HG03575 (cell line): ENCODE results near the gene KCTD4.
"Not testable (repeated sequence)": the region's sequence is repeated elsewhere in the genome, so short reads cannot be mapped to it uniquely, and the experiment has no call there.

Source experiments
- ATAC-seq: cut with Tn5 transposase; IDR thresholded peaks from one replicate; pipeline ENCODE4 v1.9.1; 2021; ENCODE audit not compliant: unreplicated experiment, insufficient number of reproducible peaks, low FRiP score; ENCODE audit errors: extremely low read depth

The KCTD4 gene

DNA sequence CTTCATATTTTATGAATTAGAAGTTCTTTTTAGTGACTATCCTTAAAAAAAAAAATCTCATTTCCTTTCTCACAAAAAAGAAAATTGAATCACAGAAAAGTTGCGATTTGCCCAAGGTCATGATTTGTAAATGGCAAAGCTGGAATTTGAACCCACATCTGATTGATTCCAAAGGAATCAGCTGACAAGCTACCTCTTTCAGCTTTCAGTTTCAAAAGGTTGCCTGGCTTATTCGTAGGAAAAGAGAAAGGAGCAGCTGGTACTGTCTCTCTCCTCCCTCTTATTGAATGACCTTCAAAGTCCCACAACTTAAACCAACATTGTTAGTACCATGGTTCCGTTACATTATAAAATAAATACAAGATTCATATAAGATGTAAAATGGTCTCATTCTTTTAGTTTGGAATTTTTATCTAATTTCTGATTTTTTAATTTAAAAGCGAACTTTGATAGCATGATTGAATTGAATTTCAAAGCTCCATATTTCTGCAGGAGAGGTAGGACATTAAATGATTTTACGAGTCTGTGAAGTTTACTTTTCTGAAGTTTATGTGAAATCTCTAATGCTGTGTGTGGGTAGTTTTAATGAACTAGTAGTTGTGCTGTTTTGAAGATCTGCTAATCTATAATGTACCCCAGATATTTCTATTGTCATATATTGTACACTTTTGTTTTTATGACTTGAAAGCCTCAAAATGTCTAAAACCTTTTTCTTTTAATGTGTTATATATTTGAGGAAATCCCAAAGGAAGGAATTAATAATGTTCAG lies 18.5 kb upstream of the KCTD4 start:
- ATAC-seq: no peak

DNA sequence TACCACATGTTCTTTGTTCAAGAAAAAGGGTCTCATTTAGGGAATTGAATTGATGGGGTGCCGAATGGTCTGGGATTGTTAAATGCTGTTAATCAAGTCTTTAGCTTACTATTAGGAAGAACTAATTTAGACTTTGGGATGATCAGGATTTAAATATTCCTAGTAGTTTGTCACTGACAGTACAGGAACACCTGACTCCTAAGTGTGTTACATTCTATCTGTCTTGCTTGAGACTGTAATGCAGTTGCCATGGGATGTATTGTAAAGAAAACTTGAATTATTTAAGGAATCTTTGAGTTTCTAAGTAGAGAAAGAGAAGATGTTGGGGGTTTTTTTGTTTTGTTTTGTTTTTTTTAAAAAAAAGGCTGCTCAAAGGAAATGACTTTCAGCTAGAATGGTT lies 17.8 kb upstream of the KCTD4 start:
- no peak for ATAC-seq

DNA sequence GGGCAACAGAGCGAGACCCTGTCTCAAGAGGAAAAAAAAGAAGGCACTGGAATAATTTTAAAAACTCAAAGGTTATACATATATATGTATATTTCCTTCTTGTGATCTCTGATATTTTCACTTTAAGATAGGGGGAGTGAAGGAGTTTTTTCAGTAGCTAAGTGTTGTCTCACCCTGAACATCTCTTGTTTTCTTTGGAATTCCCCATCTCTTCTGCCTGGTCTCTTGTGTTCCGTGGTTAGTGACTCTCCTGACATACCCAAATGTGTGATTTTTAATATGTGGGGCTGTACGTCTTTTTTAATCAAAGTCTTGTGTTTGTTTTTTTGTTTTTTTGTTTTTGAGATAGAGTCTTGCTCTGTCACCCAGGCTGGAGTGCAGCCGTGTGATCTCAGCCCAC lies 15.3 kb upstream of the KCTD4 start:
- no peak for ATAC-seq

DNA sequence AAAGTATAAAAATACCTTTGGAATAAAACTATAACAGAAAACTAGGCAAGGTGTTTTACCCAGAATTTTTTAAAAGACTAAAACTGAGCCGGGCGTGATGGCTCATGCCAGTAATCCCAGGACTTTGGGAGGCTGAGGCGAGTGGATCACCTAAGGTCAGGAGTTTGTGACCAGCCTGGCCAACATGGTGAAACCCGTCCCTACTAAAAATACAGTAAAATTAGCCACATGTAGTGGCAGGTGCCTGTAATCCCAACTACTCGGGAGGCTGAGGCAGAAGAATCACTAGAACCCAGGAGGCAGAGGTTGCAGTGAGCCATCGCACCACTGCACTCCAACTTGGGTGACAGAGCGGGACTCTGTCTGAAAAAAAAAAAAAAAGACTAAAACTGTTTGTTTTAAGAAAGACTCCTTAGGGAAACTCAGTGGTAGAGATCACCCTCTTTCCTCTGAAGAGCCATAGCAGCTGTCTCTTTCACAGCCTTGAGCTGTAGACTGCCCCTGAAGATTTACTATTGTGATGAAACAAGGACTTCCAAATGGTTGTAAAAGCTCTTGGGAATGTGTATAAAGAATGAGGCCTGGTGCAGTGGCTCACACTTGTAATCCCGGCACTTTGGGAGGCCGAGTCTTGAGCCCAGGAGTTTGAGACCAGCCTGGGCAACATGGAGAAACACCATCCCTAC lies 14.7 kb upstream of the KCTD4 start:
- ATAC-seq: no peak

DNA sequence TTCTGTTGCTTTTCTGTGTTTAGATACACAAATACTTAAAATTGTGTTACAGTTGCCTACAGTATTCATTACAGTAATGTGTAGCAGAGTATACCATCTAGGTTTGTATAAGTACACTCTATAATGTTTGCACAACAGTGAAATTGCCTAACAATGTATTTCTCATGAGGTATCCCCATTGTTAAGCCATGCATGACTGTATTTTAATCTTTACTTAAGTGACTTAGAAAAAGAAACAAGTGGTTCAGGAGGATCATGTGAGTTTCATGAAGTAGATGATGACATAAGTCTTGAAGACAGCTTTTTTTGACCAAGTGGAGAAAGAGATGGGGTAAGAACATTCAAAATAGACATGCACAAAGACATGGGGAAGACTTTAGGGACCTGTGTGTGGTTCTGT lies 8.4 kb upstream of the KCTD4 start:
- no peak for ATAC-seq

DNA sequence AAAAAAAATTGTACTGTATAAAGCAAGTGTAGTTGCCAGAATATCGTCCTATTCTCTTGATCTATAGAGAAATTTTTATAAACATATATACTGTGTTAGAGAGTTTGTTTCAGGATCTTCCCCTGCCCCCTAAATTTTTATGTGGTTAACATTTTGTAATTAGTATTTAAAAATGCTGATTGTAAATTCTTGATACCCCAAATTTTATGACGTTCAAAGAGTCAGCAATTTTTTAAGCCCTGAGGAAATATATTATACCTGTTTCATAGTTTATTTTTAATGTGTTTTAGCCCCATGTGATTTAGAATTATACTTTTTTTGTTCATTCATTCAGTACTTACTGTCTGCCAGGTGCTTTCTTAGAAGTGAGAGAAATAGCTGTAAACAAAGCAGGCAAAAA lies 7.3 kb upstream of the KCTD4 start:
- ATAC-seq: no peak

DNA sequence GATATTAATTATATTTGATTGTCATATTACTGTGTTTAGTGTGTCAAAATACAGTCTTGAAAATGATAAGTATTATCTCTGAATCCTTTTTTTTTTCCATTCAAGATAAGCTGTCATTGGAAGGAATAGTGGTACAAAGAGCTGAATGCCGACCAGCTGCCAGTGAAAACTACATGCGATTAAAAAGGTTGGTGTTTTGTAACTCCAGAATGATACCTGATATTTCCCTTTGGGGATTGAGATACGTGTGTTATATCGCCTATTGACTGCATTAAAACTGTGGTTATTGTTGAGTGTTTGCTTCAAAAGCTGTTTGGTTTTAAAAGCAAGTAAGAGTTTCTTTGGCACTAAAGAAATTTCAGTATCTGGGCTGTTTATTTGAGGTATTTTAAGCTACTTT lies 6.5 kb upstream of the KCTD4 start:
- ATAC-seq: no peak

DNA sequence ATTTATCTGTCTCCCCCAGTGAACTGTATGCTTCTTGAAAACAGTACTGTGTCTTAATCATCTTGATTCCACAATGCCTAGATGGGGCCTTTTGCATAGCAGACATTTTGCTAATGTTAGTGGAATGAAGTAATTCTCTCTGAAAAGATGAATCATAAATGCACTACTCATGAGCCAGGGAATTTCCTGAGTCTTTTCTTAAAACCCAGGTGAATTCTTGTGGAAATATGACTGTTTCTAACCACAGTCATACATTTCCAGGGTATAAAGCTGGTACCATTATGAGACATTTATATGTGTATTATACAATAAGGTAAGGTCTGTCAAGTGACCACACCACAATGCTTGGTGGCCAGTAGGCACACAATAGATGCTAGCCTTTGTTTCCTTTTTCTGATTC lies 5.5 kb upstream of the KCTD4 start:
- ATAC-seq: no peak

DNA sequence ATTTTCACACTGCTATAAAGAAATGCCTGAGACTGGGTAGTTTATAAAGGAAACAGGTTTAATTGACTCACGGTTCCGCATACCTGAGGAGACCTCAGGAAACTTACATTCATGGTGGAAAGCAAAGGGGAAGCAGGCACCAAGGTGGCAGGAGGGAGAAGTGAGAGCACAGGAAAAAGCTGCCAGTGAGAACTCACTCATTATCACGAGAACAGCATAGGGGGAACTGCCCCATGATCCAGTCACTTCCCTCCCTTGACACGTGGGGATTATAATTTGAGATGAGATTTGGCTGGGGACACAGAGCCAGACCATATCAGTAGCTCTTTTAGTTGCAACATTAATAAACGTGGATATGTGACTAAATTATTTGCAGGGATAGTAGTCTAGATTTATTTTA lies 4.3 kb upstream of the KCTD4 start:
- no peak for ATAC-seq

DNA sequence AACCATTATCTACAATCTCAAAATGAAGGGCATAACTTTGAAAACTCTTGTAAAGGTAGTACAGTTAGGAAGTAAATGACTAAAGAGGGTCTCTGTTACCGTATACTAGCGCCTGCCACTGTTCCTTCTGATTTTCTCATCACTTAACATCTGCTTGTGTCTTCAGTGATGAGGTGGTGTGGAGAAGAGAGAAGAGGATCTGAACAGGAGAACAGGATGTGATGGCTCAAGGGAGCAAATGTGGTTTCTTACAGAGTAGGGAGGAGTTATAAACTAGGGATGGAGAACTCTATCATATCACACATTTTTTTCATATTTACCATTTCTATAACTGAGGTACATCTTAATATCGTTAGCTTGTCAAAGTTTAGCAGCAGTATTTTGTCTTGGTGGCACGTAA lies 1.1 kb downstream of the KCTD4 start:
- ATAC-seq: no peak

DNA sequence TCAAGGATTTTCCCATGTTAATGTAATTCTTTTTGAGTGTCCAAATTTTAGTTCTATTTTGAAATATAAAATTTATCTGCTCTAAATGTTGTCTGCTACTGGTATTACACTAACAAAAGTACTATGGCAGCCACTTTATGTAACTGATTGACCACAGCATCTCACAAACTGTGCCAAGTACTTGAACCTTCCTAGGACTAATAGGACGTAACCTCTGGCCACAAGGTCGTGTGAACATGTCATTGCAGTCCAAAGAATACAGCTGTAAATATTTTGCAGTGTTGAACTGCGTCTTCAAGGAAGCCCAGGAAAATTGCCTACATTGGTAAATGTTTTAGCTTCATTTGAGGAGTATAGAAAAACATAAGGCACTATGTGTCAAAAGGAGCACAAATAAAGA lies 1.9 kb downstream of the KCTD4 start:
- no peak for ATAC-seq

DNA sequence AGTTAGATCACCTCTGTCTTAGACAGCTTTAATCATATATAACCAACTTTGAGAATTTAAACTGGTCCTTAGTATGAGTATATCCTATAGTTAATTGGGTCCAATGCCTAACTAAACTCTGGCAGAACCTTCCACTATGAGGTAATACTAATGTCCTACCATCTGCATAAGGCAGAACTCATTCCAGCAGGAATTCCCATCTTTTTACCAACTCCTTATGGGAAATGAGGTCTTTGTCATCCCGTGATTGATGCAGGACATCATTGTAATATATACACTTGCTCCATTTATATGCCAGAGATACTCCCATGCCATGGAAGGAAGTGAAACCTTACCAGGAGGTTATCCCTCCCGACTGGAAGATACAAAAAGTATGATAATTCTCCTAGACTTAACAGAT lies 2.8 kb downstream of the KCTD4 start:
- ATAC-seq: no peak

DNA sequence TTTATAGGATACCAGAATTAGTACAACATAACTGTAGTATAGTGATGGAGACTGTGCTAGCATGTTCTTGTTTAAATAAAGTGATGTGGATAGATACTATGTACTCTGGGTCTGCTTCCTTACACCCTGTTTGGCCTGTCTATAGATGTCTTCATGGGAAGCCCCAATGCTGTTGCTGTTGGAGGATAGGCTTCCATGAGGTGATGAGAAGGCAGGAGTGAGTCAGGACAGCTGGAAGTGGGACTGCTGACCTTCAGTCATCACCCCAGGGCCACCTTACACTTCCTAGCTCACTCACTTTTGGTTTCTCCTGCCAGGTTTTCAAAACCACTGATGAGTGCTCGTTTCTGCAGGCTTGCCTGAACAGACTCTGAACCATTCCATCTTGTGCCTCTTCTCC lies 4.2 kb downstream of the KCTD4 start:
- no peak for ATAC-seq

DNA sequence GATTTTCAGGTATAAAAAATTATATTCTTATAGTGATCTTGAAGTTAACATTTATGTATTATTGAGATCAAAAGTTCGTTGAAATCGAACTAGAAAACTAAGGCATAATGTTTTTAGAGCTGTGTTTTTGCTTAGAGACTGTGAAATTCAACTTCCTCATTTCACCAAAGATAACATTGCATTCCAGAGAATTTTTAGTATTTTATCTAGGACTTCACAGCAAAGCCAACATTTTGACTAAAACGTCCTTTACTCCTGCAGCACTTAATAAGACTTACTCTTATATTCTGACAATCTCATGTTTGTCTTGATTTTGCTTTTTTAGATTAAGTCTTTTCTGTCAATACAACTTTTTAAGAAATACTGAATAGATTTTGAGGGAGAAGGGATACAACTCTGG lies 4.7 kb downstream of the KCTD4 start:
- ATAC-seq: no peak

DNA sequence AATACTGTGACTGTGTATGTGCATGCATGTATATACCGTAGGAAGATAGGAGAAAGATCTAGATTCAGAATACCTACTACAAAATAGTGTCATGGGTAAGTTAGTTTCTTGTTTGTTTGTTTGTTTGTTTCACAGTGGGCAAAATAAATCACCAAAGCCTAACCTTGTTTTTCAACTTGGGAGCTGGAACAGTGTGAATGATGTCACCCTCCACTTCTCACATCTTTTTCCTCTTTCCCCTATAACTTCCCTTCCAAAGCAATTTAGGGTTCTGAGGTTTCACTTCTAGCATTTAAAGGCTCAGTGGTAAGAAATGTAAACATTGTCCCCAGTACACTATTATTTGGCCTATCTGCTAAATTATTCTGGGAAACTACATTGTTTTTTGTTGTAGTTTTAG lies 5.4 kb downstream of the KCTD4 start:
- ATAC-seq: no peak

DNA sequence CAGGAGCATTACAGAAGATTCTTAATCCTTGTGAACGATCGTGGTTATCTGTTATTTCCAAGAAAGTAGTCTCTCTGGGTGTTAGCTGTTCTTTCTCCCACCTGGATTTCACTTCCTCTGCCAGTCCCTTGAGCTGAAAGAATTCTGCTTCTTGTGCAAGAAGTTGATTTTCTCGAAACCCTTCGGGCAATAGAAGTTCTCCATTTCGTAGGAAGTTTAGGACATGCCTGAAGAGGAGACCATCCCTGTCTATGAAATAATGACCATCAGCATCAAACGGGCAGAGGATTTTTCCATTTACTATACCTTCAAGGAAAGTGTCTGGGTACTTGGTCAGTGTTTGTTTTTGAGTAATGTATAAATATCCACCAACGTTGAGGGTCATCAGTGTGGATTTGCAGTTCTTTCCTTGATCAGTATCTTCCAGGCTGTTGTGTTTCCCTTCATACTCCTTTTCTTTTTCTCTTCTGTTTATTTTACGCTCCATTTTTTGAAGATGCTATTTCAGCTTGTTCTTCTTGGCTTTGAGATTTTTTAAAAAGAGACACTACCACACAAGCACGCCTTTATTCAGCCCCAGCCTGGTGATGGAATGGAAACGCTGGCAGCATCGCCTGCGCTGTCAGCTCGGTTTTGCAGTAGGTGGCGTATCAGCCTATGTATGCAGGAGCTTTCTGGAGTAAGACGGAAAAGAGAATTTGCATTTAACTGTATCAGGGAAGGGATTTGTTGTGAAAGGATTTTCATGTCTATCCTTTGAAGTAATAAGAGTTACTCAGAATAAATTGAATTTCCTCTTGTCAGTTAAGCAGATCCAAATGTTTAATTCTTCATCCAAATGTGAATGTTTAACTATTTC lies 6.5 kb downstream of the KCTD4 start:
- ATAC-seq: no peak

DNA sequence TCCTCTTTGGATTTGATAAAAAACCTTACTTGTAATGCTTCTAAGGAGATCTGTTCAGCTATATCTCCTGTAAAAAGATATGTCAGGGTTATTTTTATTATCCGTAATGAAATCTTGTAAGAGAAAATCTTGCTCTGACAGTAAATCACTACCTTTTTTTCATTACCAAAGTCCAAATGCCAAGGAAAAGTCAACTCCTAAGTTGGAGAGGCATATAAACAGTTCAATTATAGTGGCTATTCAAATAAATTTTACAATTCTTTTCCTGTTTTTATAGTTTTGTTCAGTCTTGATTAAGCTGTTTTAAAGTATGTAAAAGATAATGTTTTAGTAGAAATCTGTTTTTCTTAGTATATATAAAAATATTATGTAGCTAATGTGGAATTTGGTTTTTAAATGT lies 9.0 kb downstream of the KCTD4 start:
- no peak for ATAC-seq

DNA sequence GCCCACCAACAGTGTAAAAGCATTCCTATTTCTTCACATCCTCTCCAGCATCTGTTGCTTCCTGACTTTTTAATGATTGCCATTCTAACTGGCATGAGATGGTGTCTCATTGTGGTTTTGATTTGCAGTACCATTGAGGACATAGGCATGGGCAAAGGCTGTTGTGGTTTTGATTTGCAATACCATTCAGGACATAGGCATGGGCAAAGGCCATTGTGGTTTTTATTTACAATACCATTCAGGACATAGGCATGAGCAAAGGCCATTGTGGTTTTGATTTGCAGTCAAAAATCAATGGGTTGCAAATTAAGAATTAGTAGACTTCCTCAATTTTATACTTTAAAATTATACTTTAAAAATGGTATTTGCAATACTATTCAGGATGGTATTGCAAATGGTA lies 11.3 kb downstream of the KCTD4 start:
- ATAC-seq: not testable (repeated sequence)

DNA sequence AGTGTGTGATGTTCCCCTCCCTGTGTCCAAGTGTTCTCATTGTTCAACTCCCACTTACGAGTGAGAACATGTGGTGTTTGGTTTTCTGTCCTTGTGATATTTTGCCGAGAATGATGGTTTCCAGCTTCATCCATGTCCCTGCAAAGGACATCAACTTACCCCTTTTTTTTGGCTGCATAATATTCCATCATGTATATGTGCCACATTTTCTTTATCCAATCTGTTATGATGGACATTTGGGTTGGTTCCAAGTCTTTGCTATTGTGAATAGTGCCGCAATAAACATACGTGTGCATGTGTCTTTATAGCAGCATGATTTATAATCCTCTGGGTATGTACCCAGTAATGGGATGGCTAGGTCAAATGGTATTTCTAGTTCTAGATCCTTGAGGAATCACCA lies 11.8 kb downstream of the KCTD4 start:
- ATAC-seq: not testable (repeated sequence)

DNA sequence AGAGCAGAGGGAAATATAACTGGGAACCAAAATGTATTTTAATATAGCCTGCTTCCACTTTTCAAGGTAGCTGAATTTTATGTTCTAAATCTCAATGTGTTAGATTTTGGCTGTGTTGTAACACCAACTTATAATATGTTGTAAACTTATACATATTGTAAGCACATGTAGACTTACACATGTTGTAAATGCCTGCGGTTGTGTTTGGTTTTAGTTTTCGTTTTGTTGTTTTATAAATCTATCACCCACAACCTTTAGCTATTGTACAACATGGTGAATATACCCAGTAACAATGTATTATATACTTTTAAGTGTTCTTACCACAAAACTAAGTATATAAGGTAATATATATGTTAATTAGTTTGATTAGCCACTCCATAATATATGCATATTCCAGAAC lies 15.6 kb downstream of the KCTD4 start:
- no peak for ATAC-seq
